Fibroblast of lung (primary cell): ENCODE results near the gene MMP1. TPM values are rescaled to one million over a fixed set of nuclear protein-coding genes. Genes with fewer than 3 reads are reported as not detected.

Experiments
- DNase-seq, 2 donors: peaks; one replicate each; pipeline versions ENCODE4 v3.0.0 to v3.0.0-alpha.2; 2010; ENCODE audit warnings: low read depth in 2 of 2
- H2AFZ ChIP-seq: 2 replicates; pipeline ENCODE4 v1.5.1; 2012; ENCODE audit warnings: low read length, control low read depth, inconsistent platforms
- H3K27ac ChIP-seq: 2 replicates; pipeline ENCODE4 v1.5.1; 2011; ENCODE audit warnings: low read length, control low read depth; ENCODE audit not compliant: insufficient read depth
- H3K27me3 ChIP-seq: 2 replicates; pipeline ENCODE4 v1.5.1; 2011; ENCODE audit warnings: mild to moderate bottlenecking, low read length; ENCODE audit not compliant: control insufficient read depth, insufficient read depth
- H3K36me3 ChIP-seq: 2 replicates; pipeline ENCODE4 v1.5.1; 2011; ENCODE audit warnings: low read length; ENCODE audit not compliant: control insufficient read depth, insufficient read depth
- H3K4me1 ChIP-seq: 2 replicates; pipeline ENCODE4 v1.5.1; 2011; ENCODE audit warnings: low read length; ENCODE audit not compliant: control insufficient read depth, insufficient read depth; ENCODE audit errors: extremely low read depth
- H3K4me2 ChIP-seq: 2 replicates; pipeline ENCODE4 v1.5.1; 2011; ENCODE audit warnings: low read length, control low read depth; ENCODE audit not compliant: insufficient read depth; ENCODE audit errors: extremely low read depth
- H3K4me3 ChIP-seq, 4 experiments: fragments of 200-600 bp in 1 of 4; sonication (generic) in 1 of 4; replicated peaks in 1 of 4; 2 replicates each; pipeline ENCODE4 v1.5.1; 2011 to 2016; ENCODE audit warnings: low read length in 4 of 4, low read depth in 3 of 4, mild to moderate bottlenecking in 3 of 4, control low read depth in 2 of 4, inconsistent platforms in 1 of 4, mixed read lengths in 1 of 4; ENCODE audit not compliant: insufficient read depth in 1 of 4; ENCODE audit errors: control extremely low read depth in 1 of 4
- H3K79me2 ChIP-seq: 2 replicates; pipeline ENCODE4 v1.5.1; 2012; ENCODE audit warnings: mild to moderate bottlenecking, low read length, inconsistent platforms; ENCODE audit not compliant: control insufficient read depth, insufficient read depth
- H3K9ac ChIP-seq: 2 replicates; pipeline ENCODE4 v1.5.1; 2011; ENCODE audit warnings: mild to moderate bottlenecking, low read length, control low read depth; ENCODE audit not compliant: insufficient read depth
- H3K9me3 ChIP-seq: 2 replicates; pipeline ENCODE4 v1.5.1; 2012; ENCODE audit warnings: low read depth, low read length; ENCODE audit not compliant: control insufficient read depth, insufficient read depth
- H4K20me1 ChIP-seq: 2 replicates; pipeline ENCODE4 v1.5.1; 2011; ENCODE audit warnings: low read length; ENCODE audit not compliant: control insufficient read depth, insufficient read depth; ENCODE audit errors: extremely low read depth
- EZH2 ChIP-seq: IDR thresholded peaks from 2 replicates; pipeline ENCODE4 v1.5.1; 2012; ENCODE audit warnings: low read length, control low read depth, mild to moderate bottlenecking; ENCODE audit errors: missing control alignments
- polyA plus RNA-seq, 2 donors: library from polyadenylated mRNA; depleted of rRNA in 1 of 2; stranded (reverse) in 1 of 2; unstranded in 1 of 2; fragments of >200 nt; gene quantifications; 2 replicates each; pipeline ENCODE4 v1.2.1, GENCODE V29; 2011 to 2012; ENCODE audit warnings: missing spikeins in 1 of 2
- total RNA-seq: library from RNA; depleted of rRNA; stranded (reverse); fragments of >200 nt; gene quantifications from 2 replicates; pipeline ENCODE4 v1.2.1, GENCODE V29; 2014
- TF ChIP-seq, protein P1 (sequence below), 2 donors: IDR thresholded peaks in 1 of 2; conservative IDR thresholded peaks in 1 of 2; 1 replicate in 1 of 2; 2 replicates in 1 of 2; pipeline ENCODE4 v1.5.1; 2011 to 2012; ENCODE audit warnings: low read length in 2 of 2, control low read depth in 1 of 2, inconsistent platforms in 1 of 2, low read depth in 1 of 2, mild to moderate bottlenecking in 1 of 2

The MMP1 gene
- total and polyA plus RNA-seq, 2 donors (not counting 1 experiment from before 2014, with no cell fraction given), result 40.5 to 489 TPM

DNA sequence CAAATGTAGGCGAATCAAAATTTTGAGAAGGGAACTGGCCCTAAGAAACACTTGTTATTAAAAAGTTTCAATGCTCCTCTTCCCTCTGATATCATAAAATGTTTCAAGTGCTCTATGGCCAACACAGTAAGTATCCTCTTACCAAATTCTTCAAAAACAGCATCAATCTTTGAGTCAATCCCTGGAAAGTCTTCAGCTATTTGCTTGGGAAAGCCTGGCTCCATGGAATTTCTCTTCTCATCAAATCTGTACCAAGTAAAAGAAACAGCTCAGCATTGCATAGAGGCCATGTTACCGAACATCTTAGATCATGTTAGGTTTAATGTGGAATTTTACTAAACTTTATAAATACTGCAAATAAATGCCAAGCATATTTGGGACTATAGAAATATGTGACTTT is 39.2 kb upstream of the MMP1 start:
- Histone ChIP-seq H3K27ac (no peak overlapping the region), H3K36me3 (no peaks in the 10 kb centered on the region), H3K27me3 (no peaks in the 10 kb centered on the region), H3K4me1 (no peaks in the 10 kb centered on the region), H3K4me3 (no peak overlapping the region), H4K20me1 (no peaks in the 10 kb centered on the region), H3K79me2 (no peaks in the 10 kb centered on the region), H2AFZ (no peak overlapping the region), H3K9ac (no peak overlapping the region), H3K4me2 (no peak overlapping the region), H3K9me3 (no peaks in the 10 kb centered on the region)
- TF ChIP-seq, protein P1, sequence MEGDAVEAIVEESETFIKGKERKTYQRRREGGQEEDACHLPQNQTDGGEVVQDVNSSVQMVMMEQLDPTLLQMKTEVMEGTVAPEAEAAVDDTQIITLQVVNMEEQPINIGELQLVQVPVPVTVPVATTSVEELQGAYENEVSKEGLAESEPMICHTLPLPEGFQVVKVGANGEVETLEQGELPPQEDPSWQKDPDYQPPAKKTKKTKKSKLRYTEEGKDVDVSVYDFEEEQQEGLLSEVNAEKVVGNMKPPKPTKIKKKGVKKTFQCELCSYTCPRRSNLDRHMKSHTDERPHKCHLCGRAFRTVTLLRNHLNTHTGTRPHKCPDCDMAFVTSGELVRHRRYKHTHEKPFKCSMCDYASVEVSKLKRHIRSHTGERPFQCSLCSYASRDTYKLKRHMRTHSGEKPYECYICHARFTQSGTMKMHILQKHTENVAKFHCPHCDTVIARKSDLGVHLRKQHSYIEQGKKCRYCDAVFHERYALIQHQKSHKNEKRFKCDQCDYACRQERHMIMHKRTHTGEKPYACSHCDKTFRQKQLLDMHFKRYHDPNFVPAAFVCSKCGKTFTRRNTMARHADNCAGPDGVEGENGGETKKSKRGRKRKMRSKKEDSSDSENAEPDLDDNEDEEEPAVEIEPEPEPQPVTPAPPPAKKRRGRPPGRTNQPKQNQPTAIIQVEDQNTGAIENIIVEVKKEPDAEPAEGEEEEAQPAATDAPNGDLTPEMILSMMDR (conservative IDR thresholded peaks at IDR 0.05 in 1 of 2, IDR thresholded peaks at IDR 0.05 in 1 of 2; ENCODE audit: low read depth in 1 of 2, low read length in 2 of 2), result no peak
- TF ChIP-seq EZH2, result no peak
- peak in 1 of 2 donors; percentile 70 for DNase-seq

DNA sequence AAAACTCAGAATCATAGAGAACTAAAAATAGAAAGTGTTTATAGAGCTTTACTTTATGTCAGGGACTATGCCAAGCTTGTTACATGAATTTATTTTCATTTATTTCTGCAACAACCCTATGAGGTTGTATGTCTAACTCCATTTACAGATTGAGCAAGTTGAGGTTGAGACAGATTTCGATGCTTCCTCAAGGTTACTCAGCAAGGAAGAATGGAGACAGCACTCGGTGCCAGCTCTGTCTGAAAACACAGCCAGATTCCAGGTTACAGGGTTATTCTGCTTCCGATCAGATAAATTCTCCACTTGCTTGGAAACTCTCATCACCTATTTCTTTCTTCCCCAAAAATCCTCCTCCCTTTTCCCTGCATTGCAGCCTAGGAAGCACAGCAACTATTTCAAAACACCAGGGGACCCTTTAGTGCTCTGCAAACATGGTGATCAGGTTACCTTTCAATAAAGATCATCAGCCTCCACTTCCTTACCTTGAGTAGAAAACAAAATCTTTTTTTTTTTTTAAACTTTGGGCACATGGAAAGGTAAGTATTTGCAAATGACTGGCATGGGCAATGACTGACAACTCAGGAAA is 38.4 kb upstream of the MMP1 start:
- no peak overlapping the region for H3K4me2 ChIP-seq
- no peaks in the 10 kb centered on the region for H3K4me1 ChIP-seq
- no peak overlapping the region for H2AFZ ChIP-seq
- no peak overlapping the region for H3K9ac ChIP-seq
- H4K20me1 ChIP-seq, result no peaks in the 10 kb centered on the region
- peak; percentile 42 to 93 for DNase-seq
- no peaks in the 10 kb centered on the region for H3K79me2 ChIP-seq
- H3K4me3 ChIP-seq, result no peak overlapping the region
- H3K9me3 ChIP-seq, result no peaks in the 10 kb centered on the region
- TF ChIP-seq, protein P1 (conservative IDR thresholded peaks at IDR 0.05 in 1 of 2, IDR thresholded peaks at IDR 0.05 in 1 of 2; ENCODE audit: low read depth in 1 of 2, low read length in 2 of 2), result no peak
- H3K27ac ChIP-seq, result no peak overlapping the region
- H3K27me3 ChIP-seq, result no peaks in the 10 kb centered on the region
- no peaks in the 10 kb centered on the region for H3K36me3 ChIP-seq

DNA sequence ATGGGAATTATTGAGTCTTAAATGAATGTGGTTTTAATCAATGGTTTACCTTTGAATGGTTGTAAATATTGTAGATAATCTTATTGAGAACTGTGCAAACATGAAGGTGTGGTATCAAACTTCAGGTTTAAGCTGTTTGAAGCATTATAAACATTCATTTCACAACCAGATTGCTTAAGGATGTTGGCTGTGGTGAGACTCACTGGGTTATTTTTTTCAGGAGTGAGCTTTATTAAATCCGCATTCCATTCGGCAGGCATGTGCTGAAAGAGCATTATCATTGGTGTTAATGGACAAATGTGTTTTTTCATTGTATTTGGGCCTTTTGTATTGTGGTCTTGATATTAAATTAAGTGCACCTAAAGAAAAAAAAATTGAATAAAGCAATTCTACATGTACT is 35.8 kb upstream of the MMP1 start:
- Histone ChIP-seq H3K27me3 (no peaks in the 10 kb centered on the region), H4K20me1 (no peaks in the 10 kb centered on the region), H3K36me3 (no peaks in the 10 kb centered on the region), H3K4me2 (no peak overlapping the region), H3K9ac (no peak overlapping the region), H3K4me3 (no peak overlapping the region), H3K9me3 (no peaks in the 10 kb centered on the region), H3K4me1 (no peaks in the 10 kb centered on the region), H3K27ac (no peak overlapping the region), H3K79me2 (no peaks in the 10 kb centered on the region), H2AFZ (no peak overlapping the region)
- peak in 1 of 2 donors; percentile 34 for DNase-seq
- TF ChIP-seq, protein P1 (conservative IDR thresholded peaks at IDR 0.05 in 1 of 2, IDR thresholded peaks at IDR 0.05 in 1 of 2; ENCODE audit: low read depth in 1 of 2, low read length in 2 of 2), result no peak
- no peak for TF ChIP-seq EZH2
